IPS-NIHi7 (cell line): ENCODE data around the gene NDUFS8.
A peak's percentile ranks its signal among the peaks of the same experiment; 100 is the strongest.

ENCODE experiments used
- DNase-seq: peaks from one replicate; pipeline ENCODE4 v3.0.0; 2012; ENCODE audit warnings: mixed read lengths; ENCODE audit errors: extremely low spot score

Gene NDUFS8

GRCh38 chr11:68015467-68015866, 15.0 kb upstream of the NDUFS8 start:
- no peak for DNase-seq

- no peak for DNase-seq
Measured at GRCh38 chr11:68016161-68016903, 14.1 kb upstream of the NDUFS8 start.

GRCh38 chr11:68016904-68017817, 13.3 kb upstream of the NDUFS8 start:
- DNase-seq = no peak

GRCh38 chr11:68017980-68018729, 12.3 kb upstream of the NDUFS8 start:
- DNase-seq = no peak

- DNase-seq = no peak
Measured at GRCh38 chr11:68018730-68019190, 11.7 kb upstream of the NDUFS8 start.

- no peak for DNase-seq
Measured at GRCh38 chr11:68019486-68019885, 11.0 kb upstream of the NDUFS8 start.

GRCh38 chr11:68020575-68020974, 9.9 kb upstream of the NDUFS8 start:
- peak; percentile 71 for DNase-seq

- no peak for DNase-seq
Measured at GRCh38 chr11:68021167-68021787, 9.2 kb upstream of the NDUFS8 start.

- no peak for DNase-seq
Measured at GRCh38 chr11:68022531-68022930, 8.0 kb upstream of the NDUFS8 start.

- no peak for DNase-seq
Measured at GRCh38 chr11:68024508-68024907, 6.0 kb upstream of the NDUFS8 start.

- no peak for DNase-seq
Measured at GRCh38 chr11:68025047-68025446, 5.4 kb upstream of the NDUFS8 start.

- no peak for DNase-seq
Measured at GRCh38 chr11:68026391-68027105, 3.9 kb upstream of the NDUFS8 start.

- no peak for DNase-seq
Measured at GRCh38 chr11:68027667-68028066, 2.8 kb upstream of the NDUFS8 start.

GRCh38 chr11:68028802-68029545, 1.5 kb upstream of the NDUFS8 start:
- no peak for DNase-seq

- peak; percentile 10 for DNase-seq
Measured at GRCh38 chr11:68031144-68031464, 623 bp downstream of the NDUFS8 start.

GRCh38 chr11:68032003-68032402, 1.5 kb downstream of the NDUFS8 start:
- DNase-seq = no peak

- DNase-seq = no peak
Measured at GRCh38 chr11:68032997-68033707, 2.7 kb downstream of the NDUFS8 start.

- no peak for DNase-seq
Measured at GRCh38 chr11:68033708-68034045, 3.2 kb downstream of the NDUFS8 start.

GRCh38 chr11:68035266-68035876, 4.9 kb downstream of the NDUFS8 start:
- DNase-seq = no peak
